Measurements from ENCODE around the gene GJA10. TPM values are rescaled to one million over a fixed set of nuclear protein-coding genes. Genes with fewer than 3 reads are reported as not detected.

GJA10 gene
- total and polyA plus RNA-seq, 3 experiments from 2014 or later, result not detected

DNA sequence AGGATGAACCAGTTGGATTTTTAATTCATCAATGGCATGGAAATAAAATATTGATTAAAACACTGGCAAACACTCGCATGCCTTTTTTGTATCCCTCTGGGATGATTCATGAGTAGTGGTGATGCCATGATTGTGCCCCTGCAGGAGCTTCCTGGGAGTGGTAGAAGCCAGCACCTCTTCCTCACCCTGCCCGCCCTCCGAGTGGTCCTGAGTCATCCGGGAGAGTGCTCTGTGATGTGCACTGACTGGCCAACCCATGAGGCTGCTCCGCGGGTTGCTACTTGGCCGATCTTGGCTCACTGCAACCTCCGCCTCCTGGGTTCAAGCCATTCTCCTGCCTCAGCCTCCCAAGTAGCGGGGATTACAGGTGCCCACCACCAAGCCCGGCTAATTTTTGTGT lies 27.4 kb downstream of the GJA10 start:
- Mint-ChIP-seq H3K4me3 (no peak overlapping the region), H3K9me3 (peaks cover 4 to 9% (median 7%) of the 10 kb centered on the region in 5 donors), H3K36me3 (peaks cover 0 to 9% (median 4%) of the 10 kb centered on the region in 3 donors), H3K4me1 (peaks cover 10 to 14% (median 12%) of the 10 kb centered on the region in 3 donors), H3K27ac (no peak overlapping the region), H3K27me3 (peaks cover 6 to 10% of the 10 kb centered on the region in 2 donors)
- Histone ChIP-seq H3K4me3 (ENCODE audit: low read length) (no peak overlapping the region), H3K4me1 (ENCODE audit: insufficient read depth, low read length) (no peaks in the 10 kb centered on the region), H3K27ac (ENCODE audit: low read depth, low read length) (no peak overlapping the region), H3K36me3 (ENCODE audit: insufficient read depth, low read length) (no peaks in the 10 kb centered on the region), H3K27me3 (ENCODE audit: insufficient read depth, low read length, poor library complexity, severe bottlenecking) (no peaks in the 10 kb centered on the region), H3K9me3 (ENCODE audit: low read length) (peaks cover 4% of the 10 kb centered on the region)
- ChIA-PET POLR2A (no interaction called here), CTCF (interaction anchor here (2.0 kb wide), 1 partner anchor 9 kb away, joined by 5 read pairs; no protein-coding TSS in a partner anchor)
- no peak for DNase-seq

DNA sequence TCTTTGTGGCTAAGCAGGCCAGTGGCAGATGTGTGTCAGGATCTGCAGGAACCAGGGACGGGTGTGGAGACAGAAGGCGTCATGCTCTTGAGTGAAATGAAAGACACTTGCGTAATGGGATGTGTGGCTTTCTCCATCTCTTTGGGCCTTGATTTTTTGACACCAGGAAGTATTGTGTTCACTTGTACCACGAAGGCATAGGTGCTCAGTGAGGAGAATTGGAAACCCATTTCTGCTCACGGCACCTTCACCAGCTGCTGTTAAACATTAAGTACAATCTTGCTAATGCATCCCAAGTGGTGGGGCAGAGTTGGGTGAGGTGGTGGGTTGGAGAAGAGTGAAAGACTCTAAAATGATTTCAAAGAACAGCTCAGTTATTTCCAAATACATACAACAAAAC lies 30.0 kb downstream of the GJA10 start:
- Mint-ChIP-seq H3K4me1 (peaks cover 14 to 25% (median 22%) of the 10 kb centered on the region in 3 donors), H3K27me3 (peaks cover 5 to 6% of the 10 kb centered on the region in 2 donors), H3K9me3 (no peaks in the 10 kb centered on the region), H3K36me3 (peaks cover 0 to 10% (median 3%) of the 10 kb centered on the region in 3 donors), H3K4me3 (no peak overlapping the region), H3K27ac (no peak overlapping the region)
- ChIA-PET CTCF (no interaction called here), POLR2A (no interaction called here)
- Histone ChIP-seq H3K36me3 (ENCODE audit: insufficient read depth, low read length) (no peaks in the 10 kb centered on the region), H3K9me3 (ENCODE audit: low read length) (no peaks in the 10 kb centered on the region), H3K27me3 (ENCODE audit: insufficient read depth, low read length, poor library complexity, severe bottlenecking) (no peaks in the 10 kb centered on the region), H3K4me1 (ENCODE audit: insufficient read depth, low read length) (no peaks in the 10 kb centered on the region), H3K4me3 (ENCODE audit: low read length) (no peak overlapping the region), H3K27ac (ENCODE audit: low read depth, low read length) (no peak overlapping the region)
- no peak for DNase-seq

DNA sequence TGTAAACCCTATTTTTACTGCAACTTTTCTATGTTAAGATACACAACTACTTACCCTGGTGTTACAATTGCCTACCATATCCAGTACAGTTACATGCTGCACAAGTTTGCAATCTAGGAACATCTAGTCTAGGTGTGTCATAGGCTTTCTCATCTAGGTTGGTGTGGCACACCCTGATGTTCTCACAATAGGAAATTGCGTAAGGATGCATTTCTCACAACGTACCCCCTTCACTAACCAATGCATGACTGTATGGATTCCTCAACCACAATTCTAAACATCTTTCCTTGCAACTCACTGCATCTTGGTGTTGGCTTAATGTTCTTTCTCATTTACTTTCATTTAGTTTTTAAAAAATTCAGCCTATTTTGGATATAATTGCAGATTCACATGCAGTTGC lies 31.6 kb downstream of the GJA10 start:
- Histone ChIP-seq H3K4me1 (ENCODE audit: insufficient read depth, low read length) (peaks cover 6% of the 10 kb centered on the region), H3K9me3 (ENCODE audit: low read length) (no peaks in the 10 kb centered on the region), H3K27ac (ENCODE audit: low read depth, low read length) (no peak overlapping the region), H3K4me3 (ENCODE audit: low read length) (no peak overlapping the region), H3K36me3 (ENCODE audit: insufficient read depth, low read length) (no peaks in the 10 kb centered on the region), H3K27me3 (ENCODE audit: insufficient read depth, low read length, poor library complexity, severe bottlenecking) (no peaks in the 10 kb centered on the region)
- peaks cover under 1 to 5% of the 10 kb centered on the region in 2 donors for H3K27me3 Mint-ChIP-seq
- H3K4me3 Mint-ChIP-seq, result no peak overlapping the region
- CTCF ChIA-PET, result no interaction called here
- H3K27ac Mint-ChIP-seq, result no peak overlapping the region
- POLR2A ChIA-PET, result no interaction called here
- H3K9me3 Mint-ChIP-seq, result no peaks in the 10 kb centered on the region
- H3K4me1 Mint-ChIP-seq, result peaks cover 20 to 31% (median 30%) of the 10 kb centered on the region in 3 donors
- peaks cover 0 to 15% (median 2%) of the 10 kb centered on the region in 3 donors for H3K36me3 Mint-ChIP-seq
- no peak for DNase-seq

DNA sequence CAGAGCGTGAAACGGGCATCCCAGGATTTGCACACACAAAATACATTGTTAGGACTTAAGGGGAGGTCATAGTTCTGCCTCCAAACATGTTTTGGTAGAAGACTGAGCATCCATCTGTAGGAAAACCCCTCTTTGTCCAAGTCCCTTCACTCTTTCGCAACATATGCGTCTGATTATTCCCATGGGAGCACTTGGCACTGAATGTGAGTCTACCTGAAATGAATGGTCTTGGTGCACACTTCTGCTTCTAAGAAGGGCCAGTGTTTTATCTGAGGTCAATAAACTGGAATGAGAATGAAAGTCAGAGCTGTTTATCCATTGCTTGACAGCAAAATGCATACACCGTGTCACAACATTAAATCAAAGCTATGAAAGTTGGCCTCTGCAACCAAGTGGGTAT lies 33.0 kb downstream of the GJA10 start:
- H3K27ac ChIP-seq (ENCODE audit: low read depth, low read length), result no peak overlapping the region
- H3K36me3 ChIP-seq (ENCODE audit: insufficient read depth, low read length), result peaks cover 3% of the 10 kb centered on the region
- Mint-ChIP-seq H3K4me3 (no peak overlapping the region), H3K9me3 (no peaks in the 10 kb centered on the region), H3K27me3 (peaks cover 0 to 3% of the 10 kb centered on the region in 2 donors), H3K36me3 (peaks cover 0 to 26% (median 2%) of the 10 kb centered on the region in 3 donors), H3K4me1 (peaks cover 20 to 31% (median 30%) of the 10 kb centered on the region in 3 donors), H3K27ac (peak overlapping the region in 1 of 8 donors; percentile 36)
- DNase-seq, result no peak
- ChIA-PET POLR2A (no interaction called here), CTCF (no interaction called here)
- peaks cover 6% of the 10 kb centered on the region for H3K4me1 ChIP-seq (ENCODE audit: insufficient read depth, low read length)
- H3K9me3 ChIP-seq (ENCODE audit: low read length), result no peaks in the 10 kb centered on the region
- H3K27me3 ChIP-seq (ENCODE audit: insufficient read depth, low read length, poor library complexity, severe bottlenecking), result no peaks in the 10 kb centered on the region
- no peak overlapping the region for H3K4me3 ChIP-seq (ENCODE audit: low read length)

DNA sequence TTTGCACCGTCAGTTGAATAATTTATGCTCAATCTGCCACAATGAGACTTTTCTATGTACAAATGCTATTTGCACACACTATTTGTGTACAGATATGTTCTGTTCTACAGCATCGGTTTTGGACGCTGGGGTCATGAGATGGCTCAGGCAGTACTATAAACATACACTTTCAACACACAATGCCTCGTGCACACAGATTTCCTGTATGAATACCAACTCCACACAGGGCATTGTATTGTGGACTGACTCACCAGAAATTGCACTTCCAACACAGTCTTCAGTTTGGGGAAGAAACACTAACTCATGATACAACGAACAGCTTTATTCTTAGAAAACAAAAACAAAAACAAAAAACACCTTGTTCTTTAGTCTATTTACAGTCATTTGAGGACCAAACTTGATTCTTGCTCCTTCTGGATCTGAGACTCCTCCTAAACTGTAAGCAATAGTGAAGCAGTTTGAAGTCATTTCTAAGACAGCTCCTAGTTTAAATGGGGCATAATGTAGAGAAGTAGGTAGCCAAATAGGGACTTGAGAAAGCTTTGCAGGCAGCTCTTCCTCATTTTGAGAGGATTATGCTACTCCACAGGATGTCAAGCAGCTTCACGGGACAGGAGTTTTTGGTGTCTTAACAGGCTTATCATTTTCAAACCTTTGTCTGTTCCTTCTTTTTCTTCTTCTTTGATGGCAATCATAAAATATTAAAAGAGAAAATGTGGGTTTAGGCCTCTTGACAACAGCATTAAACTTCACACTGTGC lies 33.7 kb downstream of the GJA10 start:
- Mint-ChIP-seq H3K36me3 (peaks cover 0 to 33% (median 2%) of the 10 kb centered on the region in 3 donors), H3K27me3 (no peaks in the 10 kb centered on the region), H3K27ac (peak overlapping the region in 1 of 8 donors; percentile 75), H3K4me1 (peaks cover 20 to 31% (median 30%) of the 10 kb centered on the region in 3 donors), H3K4me3 (no peak overlapping the region), H3K9me3 (no peaks in the 10 kb centered on the region)
- peaks cover 6% of the 10 kb centered on the region for H3K4me1 ChIP-seq (ENCODE audit: insufficient read depth, low read length)
- DNase-seq, result no peak
- no peaks in the 10 kb centered on the region for H3K9me3 ChIP-seq (ENCODE audit: low read length)
- no peak overlapping the region for H3K27ac ChIP-seq (ENCODE audit: low read depth, low read length)
- ChIA-PET CTCF (interaction anchor here (1.0 kb wide), 1 partner anchor 13 kb away, joined by 3 read pairs; no protein-coding TSS in a partner anchor), POLR2A (no interaction called here)
- H3K4me3 ChIP-seq (ENCODE audit: low read length), result no peak overlapping the region
- peaks cover 3% of the 10 kb centered on the region for H3K36me3 ChIP-seq (ENCODE audit: insufficient read depth, low read length)
- H3K27me3 ChIP-seq (ENCODE audit: insufficient read depth, low read length, poor library complexity, severe bottlenecking), result no peaks in the 10 kb centered on the region

DNA sequence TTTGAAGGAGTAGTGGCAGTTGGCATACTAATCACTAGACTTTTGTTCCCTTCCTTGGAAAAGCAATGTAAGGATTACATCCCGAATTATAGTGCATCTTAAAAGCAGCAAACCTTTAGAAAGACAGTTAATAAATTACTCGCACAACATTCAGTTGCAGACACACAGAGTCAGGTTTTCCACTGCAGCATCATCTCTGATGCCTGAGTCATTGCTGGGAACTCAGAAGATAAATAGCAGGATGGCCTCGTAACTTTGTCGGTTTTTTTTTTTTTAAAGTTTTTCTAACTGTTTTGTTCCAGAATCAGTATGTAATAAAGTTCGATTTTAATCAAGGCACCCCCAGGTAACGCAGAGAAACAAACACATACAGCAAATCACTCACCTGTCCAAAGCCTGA lies 34.3 kb downstream of the GJA10 start:
- Mint-ChIP-seq H3K27me3 (no peaks in the 10 kb centered on the region), H3K4me1 (peaks cover 20 to 31% (median 30%) of the 10 kb centered on the region in 3 donors), H3K4me3 (no peak overlapping the region), H3K27ac (peak overlapping the region in 2 of 8 donors; percentile 22 to 26), H3K36me3 (peaks cover 0 to 38% (median 8%) of the 10 kb centered on the region in 3 donors), H3K9me3 (no peaks in the 10 kb centered on the region)
- Histone ChIP-seq H3K4me1 (ENCODE audit: insufficient read depth, low read length) (peaks cover 6% of the 10 kb centered on the region), H3K27ac (ENCODE audit: low read depth, low read length) (no peak overlapping the region), H3K36me3 (ENCODE audit: insufficient read depth, low read length) (peaks cover 3% of the 10 kb centered on the region), H3K4me3 (ENCODE audit: low read length) (no peak overlapping the region), H3K27me3 (ENCODE audit: insufficient read depth, low read length, poor library complexity, severe bottlenecking) (no peaks in the 10 kb centered on the region), H3K9me3 (ENCODE audit: low read length) (no peaks in the 10 kb centered on the region)
- no peak for DNase-seq
- POLR2A ChIA-PET, result no interaction called here
- CTCF ChIA-PET, result interaction anchor here (1.0 kb wide), 1 partner anchor 12 kb away, joined by 3 read pairs; no protein-coding TSS in a partner anchor

DNA sequence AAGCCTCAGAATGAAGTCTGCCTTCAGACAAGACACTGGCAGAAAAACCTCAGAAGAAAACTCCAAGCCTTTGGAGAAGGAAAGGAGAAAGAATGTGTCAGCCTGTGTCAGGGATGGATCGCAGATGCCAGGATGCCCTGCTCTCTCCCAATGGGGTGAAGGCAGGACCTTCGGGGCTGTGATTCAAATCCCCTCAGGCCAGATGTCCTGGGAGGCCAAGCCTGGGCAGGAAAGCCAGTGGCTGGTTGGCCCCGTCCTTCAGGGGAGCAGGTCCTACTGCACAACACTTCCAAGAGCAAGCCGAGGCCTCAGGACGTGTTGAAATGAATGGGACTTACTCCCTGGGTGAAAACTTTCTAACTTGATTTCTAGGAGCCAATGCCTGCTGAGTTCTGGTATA lies 36.5 kb downstream of the GJA10 start:
- peaks cover 6% of the 10 kb centered on the region for H3K4me1 ChIP-seq (ENCODE audit: insufficient read depth, low read length)
- Mint-ChIP-seq H3K9me3 (no peaks in the 10 kb centered on the region), H3K36me3 (peaks cover 0 to 58% (median 10%) of the 10 kb centered on the region in 3 donors), H3K4me3 (no peak overlapping the region), H3K4me1 (peaks cover 17 to 28% (median 25%) of the 10 kb centered on the region in 3 donors), H3K27ac (no peak overlapping the region), H3K27me3 (no peaks in the 10 kb centered on the region)
- no peak overlapping the region for H3K27ac ChIP-seq (ENCODE audit: low read depth, low read length)
- peaks cover 10% of the 10 kb centered on the region for H3K36me3 ChIP-seq (ENCODE audit: insufficient read depth, low read length)
- ChIA-PET CTCF (interaction anchor here (1.2 to 1.7 kb wide), 2 partner anchors 10 kb away, joined by 3 to 5 read pairs; no protein-coding TSS in a partner anchor), POLR2A (no interaction called here)
- no peaks in the 10 kb centered on the region for H3K27me3 ChIP-seq (ENCODE audit: insufficient read depth, low read length, poor library complexity, severe bottlenecking)
- no peak for DNase-seq
- no peak overlapping the region for H3K4me3 ChIP-seq (ENCODE audit: low read length)
- H3K9me3 ChIP-seq (ENCODE audit: low read length), result no peaks in the 10 kb centered on the region

DNA sequence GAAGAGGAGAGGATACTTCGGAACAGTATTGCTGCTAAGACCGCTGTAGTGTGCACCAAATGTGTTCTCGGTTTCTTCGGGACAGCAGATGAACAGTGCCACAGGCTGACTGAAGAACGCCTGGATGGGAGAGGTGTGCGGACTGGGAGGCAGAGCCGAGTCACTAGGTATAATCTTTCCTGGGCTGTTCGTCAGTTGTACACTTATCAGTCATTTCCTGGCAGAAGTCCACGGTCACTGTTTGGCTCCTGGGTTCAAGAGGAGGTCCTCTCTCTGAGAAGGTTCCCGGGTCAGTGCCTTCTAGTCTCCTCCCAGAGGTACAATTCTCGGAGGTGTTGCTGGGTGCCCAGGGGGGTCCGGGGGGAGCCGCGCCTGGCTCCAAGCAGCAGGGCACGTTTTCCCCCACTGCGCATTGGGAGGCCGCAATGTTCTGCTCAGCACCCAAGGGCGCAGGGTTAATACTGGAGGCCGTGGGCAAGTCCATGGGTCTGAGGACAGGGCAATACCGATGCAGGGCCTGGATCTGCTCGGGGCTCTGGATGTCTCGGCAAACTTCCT lies 38.1 kb downstream of the GJA10 start:
- Histone ChIP-seq H3K9me3 (ENCODE audit: low read length) (no peaks in the 10 kb centered on the region), H3K36me3 (ENCODE audit: insufficient read depth, low read length) (peaks cover 23% of the 10 kb centered on the region), H3K4me1 (ENCODE audit: insufficient read depth, low read length) (peaks cover 6% of the 10 kb centered on the region), H3K4me3 (ENCODE audit: low read length) (no peak overlapping the region), H3K27me3 (ENCODE audit: insufficient read depth, low read length, poor library complexity, severe bottlenecking) (no peaks in the 10 kb centered on the region), H3K27ac (ENCODE audit: low read depth, low read length) (no peak overlapping the region)
- CTCF ChIA-PET, result no interaction called here
- DNase-seq, result no peak
- Mint-ChIP-seq H3K27me3 (no peaks in the 10 kb centered on the region), H3K27ac (no peak overlapping the region), H3K9me3 (no peaks in the 10 kb centered on the region), H3K36me3 (peaks cover 0 to 73% (median 17%) of the 10 kb centered on the region in 3 donors), H3K4me3 (no peak overlapping the region), H3K4me1 (peaks cover 8 to 13% (median 10%) of the 10 kb centered on the region in 3 donors)
- POLR2A ChIA-PET, result no interaction called here

Measured in CD8-positive, alpha-beta memory T cell (primary cell).